ENCODE results near the gene TNK2.
A peak's percentile ranks its signal among the peaks of the same experiment; 100 is the strongest.

Gene TNK2

DNA sequence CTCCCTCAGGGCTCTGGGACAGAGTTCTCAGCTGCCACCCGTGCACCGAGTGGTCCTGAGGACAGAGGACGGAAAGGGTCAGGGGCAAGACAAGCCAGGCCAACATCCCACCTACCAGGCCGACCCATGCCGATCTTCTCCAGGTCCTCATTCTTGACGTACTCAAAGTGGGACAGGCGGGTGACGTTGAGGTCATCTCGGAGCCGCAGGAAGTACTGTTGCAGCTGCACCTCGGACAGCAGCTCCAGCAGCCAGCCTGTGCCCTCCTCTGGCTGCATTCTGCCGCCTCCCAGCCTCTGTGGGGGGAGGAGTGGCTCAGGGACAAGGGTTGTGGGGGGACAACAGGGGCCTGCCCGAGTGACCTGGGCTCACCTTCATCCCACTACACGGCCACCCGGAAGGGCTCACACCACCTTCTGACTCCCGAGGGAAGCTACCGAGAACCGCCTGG, 20.0 kb downstream of the TNK2 start:
- Histone ChIP-seq H3K36me3 (ENCODE audit: control insufficient read depth in 2 of 2, insufficient read depth in 1 of 2, low read length in 2 of 2) (peaks cover 0 to 44% of the 10 kb centered on the region in 2 experiments; a peak in 1 of 3 replicates), H3K9me3 (ENCODE audit: control insufficient read depth, insufficient read depth, low read depth, low read length) (no peaks in the 10 kb centered on the region), H3K4me1 (ENCODE audit: control insufficient read depth, insufficient read depth, low read length) (no peaks in the 10 kb centered on the region), H3K27ac (ENCODE audit: extremely low read depth, low read depth, low read length) (no peak overlapping the region), H3K4me3 (ENCODE audit: low read depth, low read length) (no peak overlapping the region)
- CTCF ChIA-PET, result interaction anchor here (0.7 to 1.0 kb wide), 2 partner anchors 14 to 27 kb away, joined by 3 read pairs; no protein-coding TSS in a partner anchor
- POLR2A ChIA-PET, result no interaction called here
- TF ChIP-seq, protein P1, sequence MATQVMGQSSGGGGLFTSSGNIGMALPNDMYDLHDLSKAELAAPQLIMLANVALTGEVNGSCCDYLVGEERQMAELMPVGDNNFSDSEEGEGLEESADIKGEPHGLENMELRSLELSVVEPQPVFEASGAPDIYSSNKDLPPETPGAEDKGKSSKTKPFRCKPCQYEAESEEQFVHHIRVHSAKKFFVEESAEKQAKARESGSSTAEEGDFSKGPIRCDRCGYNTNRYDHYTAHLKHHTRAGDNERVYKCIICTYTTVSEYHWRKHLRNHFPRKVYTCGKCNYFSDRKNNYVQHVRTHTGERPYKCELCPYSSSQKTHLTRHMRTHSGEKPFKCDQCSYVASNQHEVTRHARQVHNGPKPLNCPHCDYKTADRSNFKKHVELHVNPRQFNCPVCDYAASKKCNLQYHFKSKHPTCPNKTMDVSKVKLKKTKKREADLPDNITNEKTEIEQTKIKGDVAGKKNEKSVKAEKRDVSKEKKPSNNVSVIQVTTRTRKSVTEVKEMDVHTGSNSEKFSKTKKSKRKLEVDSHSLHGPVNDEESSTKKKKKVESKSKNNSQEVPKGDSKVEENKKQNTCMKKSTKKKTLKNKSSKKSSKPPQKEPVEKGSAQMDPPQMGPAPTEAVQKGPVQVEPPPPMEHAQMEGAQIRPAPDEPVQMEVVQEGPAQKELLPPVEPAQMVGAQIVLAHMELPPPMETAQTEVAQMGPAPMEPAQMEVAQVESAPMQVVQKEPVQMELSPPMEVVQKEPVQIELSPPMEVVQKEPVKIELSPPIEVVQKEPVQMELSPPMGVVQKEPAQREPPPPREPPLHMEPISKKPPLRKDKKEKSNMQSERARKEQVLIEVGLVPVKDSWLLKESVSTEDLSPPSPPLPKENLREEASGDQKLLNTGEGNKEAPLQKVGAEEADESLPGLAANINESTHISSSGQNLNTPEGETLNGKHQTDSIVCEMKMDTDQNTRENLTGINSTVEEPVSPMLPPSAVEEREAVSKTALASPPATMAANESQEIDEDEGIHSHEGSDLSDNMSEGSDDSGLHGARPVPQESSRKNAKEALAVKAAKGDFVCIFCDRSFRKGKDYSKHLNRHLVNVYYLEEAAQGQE (tag by site-specific recombination; IDR thresholded peaks at IDR 0.05), result peak; percentile 59
- no peak for TF ChIP-seq ZNF221 (tag by site-specific recombination; IDR thresholded peaks at IDR 0.05; ENCODE audit: borderline replicate concordance)

DNA sequence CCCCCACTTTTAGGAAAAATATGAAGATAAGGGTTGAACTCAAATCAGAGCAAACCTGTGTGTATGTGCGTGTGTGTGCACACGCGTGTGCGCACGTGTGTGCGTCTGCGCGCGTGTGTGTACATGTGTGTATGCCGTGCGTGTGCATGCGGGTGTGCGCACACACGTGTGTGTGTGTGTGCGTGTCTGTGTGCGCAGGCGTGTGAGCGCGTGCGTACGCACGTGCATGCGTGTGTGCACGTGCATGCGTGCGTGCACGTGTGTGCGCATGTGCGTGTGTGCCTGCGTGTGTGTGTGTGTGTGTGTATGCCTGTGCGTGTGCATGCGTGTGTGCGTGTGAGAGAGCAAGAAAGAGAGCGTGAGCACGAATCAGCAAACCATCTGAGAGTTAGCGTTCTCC, 20.7 kb downstream of the TNK2 start:
- H3K9me3 ChIP-seq (ENCODE audit: control insufficient read depth, insufficient read depth, low read depth, low read length), result no peaks in the 10 kb centered on the region
- POLR2A ChIA-PET, result no interaction called here
- H3K27ac ChIP-seq (ENCODE audit: extremely low read depth, low read depth, low read length), result no peak overlapping the region
- H3K4me3 ChIP-seq (ENCODE audit: low read depth, low read length), result no peak overlapping the region
- H3K36me3 ChIP-seq (ENCODE audit: control insufficient read depth in 2 of 2, insufficient read depth in 1 of 2, low read length in 2 of 2), result peaks cover 0 to 49% of the 10 kb centered on the region in 2 experiments; a peak in 1 of 3 replicates
- TF ChIP-seq ZFP41 (tag by site-specific recombination; IDR thresholded peaks at IDR 0.05; ENCODE audit: borderline replicate concordance), result no peak
- peak; percentile 14 for TF ChIP-seq ZBTB26 (tag by site-specific recombination; optimal IDR thresholded peaks at IDR 0.05)
- no peak for TF ChIP-seq GLIS2 (tag by site-specific recombination; IDR thresholded peaks at IDR 0.05)
- no peak for TF ChIP-seq FEZF1 (tag by site-specific recombination; IDR thresholded peaks at IDR 0.05)
- TF ChIP-seq ZNF2 (tag by site-specific recombination; IDR thresholded peaks at IDR 0.05), result peak; percentile 64; the same call in 1 of the 2 replicates
- no peak for TF ChIP-seq ZNF239 (tag by site-specific recombination; IDR thresholded peaks at IDR 0.05)
- TF ChIP-seq ZSCAN4 (tag by site-specific recombination; IDR thresholded peaks at IDR 0.05), result peak; percentile 83
- CTCF ChIA-PET, result no interaction called here
- H3K4me1 ChIP-seq (ENCODE audit: control insufficient read depth, insufficient read depth, low read length), result no peaks in the 10 kb centered on the region

DNA sequence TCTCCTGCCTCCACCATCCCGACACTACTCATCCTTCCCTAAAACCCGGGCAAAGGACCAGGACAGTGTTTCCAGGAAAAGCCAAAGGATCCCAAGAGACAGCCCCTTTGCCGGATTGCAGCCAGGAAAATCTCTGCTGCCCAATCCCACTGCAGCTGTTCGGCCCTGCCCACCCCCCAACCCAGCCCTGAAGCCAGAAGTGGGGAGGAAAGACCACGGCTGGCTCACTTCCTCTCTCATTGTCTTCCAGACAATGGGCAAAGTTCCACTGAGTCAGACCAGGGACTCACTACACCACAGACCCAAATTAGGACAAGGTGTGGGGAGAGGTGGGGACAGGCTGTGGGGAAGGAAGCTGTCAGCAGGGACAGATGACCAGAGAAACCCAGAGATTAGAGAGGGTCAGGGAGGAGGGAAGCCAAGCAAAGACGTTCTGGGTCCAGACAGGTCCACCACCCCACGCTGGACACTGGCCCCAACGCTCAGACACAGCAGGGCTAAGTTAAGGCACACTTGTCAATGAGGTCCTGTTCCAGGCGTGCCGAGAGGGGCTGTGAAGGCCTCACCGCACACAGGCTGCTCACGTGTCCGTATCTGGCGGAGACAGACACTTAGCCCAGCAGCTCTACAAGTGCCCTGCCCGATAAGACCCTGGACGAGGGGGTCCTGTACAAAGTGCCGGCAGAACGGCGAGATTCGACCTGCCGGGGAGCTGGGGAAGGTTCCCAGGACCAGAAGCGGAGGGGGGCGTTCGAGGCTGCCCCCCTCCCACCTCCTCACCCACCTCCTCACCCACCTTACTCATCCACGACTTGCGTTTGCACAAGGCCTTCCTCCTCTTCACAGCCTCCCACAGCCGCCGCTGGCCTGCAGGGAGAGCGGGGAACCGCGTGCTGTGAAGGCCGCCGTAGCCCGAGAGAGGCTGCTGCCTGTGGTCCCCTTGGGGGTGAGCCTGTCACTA, 21.9 kb downstream of the TNK2 start:
- POLR2A ChIA-PET, result no interaction called here
- TF ChIP-seq ZNF394 (tag by site-specific recombination; IDR thresholded peaks at IDR 0.05; ENCODE audit: borderline replicate concordance) (no peak), ZFHX2 (tag by site-specific recombination; conservative IDR thresholded peaks at IDR 0.05) (peak; percentile 76), GFI1B (tag by site-specific recombination; IDR thresholded peaks at IDR 0.05) (no peak), ZNF184 (tag by site-specific recombination; IDR thresholded peaks at IDR 0.05) (no peak), ZSCAN30 (tag by site-specific recombination; IDR thresholded peaks at IDR 0.05) (no peak), ZNF202 (tag by site-specific recombination; IDR thresholded peaks at IDR 0.05; ENCODE audit: borderline replicate concordance) (no peak), SP7 (tag by site-specific recombination; IDR thresholded peaks at IDR 0.05) (no peak), ZFP3 (tag by site-specific recombination; IDR thresholded peaks at IDR 0.05; ENCODE audit: low read depth) (no peak), ZNF18 (tag by site-specific recombination; IDR thresholded peaks at IDR 0.05) (no peak), HOXA7 (CRISPR knock-in tag; IDR thresholded peaks at IDR 0.05; ENCODE audit: borderline replicate concordance) (no peak), ZNF501 (tag by site-specific recombination; IDR thresholded peaks at IDR 0.05) (no peak)
- TF ChIP-seq, protein P2, sequence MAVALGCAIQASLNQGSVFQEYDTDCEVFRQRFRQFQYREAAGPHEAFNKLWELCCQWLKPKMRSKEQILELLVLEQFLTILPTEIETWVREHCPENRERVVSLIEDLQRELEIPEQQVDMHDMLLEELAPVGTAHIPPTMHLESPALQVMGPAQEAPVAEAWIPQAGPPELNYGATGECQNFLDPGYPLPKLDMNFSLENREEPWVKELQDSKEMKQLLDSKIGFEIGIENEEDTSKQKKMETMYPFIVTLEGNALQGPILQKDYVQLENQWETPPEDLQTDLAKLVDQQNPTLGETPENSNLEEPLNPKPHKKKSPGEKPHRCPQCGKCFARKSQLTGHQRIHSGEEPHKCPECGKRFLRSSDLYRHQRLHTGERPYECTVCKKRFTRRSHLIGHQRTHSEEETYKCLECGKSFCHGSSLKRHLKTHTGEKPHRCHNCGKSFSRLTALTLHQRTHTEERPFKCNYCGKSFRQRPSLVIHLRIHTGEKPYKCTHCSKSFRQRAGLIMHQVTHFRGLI (tag by site-specific recombination; IDR thresholded peaks at IDR 0.05), result no peak

More for the DNA sequence above, 21.9 kb downstream of the TNK2 start:
- no peak overlapping the region for H3K27ac ChIP-seq (ENCODE audit: extremely low read depth, low read depth, low read length)
- H3K4me3 ChIP-seq (ENCODE audit: low read depth, low read length), result no peak overlapping the region
- CTCF ChIA-PET, result interaction anchor here (0.8 to 2.2 kb wide), 3 partner anchors 8 to 27 kb away, joined by 3 to 14 read pairs (median 4); no protein-coding TSS in a partner anchor
- no peaks in the 10 kb centered on the region for H3K9me3 ChIP-seq (ENCODE audit: control insufficient read depth, insufficient read depth, low read depth, low read length)
- H3K36me3 ChIP-seq (ENCODE audit: control insufficient read depth in 2 of 2, insufficient read depth in 1 of 2, low read length in 2 of 2), result peaks cover 0 to 53% of the 10 kb centered on the region in 2 experiments; a peak in 1 of 3 replicates
- no peaks in the 10 kb centered on the region for H3K4me1 ChIP-seq (ENCODE audit: control insufficient read depth, insufficient read depth, low read length)

Measured in HEK293 (cell line).